Measurements from ENCODE around the gene TIFAB.
"Not testable (repeated sequence)": the region's sequence is repeated elsewhere in the genome, so short reads cannot be mapped to it uniquely, and the experiment has no call there.

Gene TIFAB, protein sequence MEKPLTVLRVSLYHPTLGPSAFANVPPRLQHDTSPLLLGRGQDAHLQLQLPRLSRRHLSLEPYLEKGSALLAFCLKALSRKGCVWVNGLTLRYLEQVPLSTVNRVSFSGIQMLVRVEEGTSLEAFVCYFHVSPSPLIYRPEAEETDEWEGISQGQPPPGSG

DNA sequence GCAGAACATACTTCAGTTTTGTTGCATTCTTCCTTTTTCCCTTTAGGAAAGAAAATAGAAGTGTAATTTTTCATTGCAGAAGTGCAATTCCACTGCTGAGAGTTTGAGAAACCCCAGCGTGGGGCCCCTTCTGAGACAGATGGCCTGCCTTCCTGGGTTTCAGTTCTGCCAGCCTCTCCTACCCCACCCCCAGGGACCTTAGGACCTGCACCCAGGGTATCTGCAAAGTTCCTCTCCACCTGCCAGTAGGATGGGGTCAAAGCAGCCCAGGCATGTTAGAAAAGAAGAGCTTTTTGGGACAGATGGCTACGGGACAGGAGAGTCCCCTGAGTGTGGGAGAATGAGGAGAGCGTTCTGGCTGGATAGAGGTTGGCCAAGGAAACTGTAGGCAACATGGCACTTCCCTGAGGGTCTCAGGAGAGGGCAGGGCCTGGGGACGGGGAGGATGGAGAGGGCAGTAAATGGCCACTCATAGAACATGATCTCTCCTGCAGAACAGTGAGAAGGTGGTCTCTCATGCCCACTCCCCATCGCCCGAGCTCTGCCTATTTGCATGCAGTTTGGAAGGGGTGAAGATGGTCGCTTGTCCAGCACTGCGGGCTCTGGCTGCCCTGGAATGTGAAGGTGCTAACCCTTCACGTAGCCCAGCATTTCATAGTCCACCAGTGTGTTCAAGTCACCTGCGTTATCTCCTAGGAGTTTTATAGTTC lies at the start of gene TIFAB:
Gene TIFAB, minus strand, starts transcription at position 31 of the 710 bp plus-strand sequence. CDS start 2,412 bp downstream, outside the sequence.
- Histone ChIP-seq H3K9me3 (ENCODE audit: control insufficient read depth in 1 of 2, low read length in 2 of 2) (no peaks in the 10 kb centered on the region), H3K4me1 (ENCODE audit: control insufficient read depth in 1 of 2, insufficient read depth in 2 of 2, low read length in 2 of 2) (no peaks in the 10 kb centered on the region), H3K4me3 (ENCODE audit: low read depth in 1 of 2, low read length in 2 of 2) (no peak within 1 kb of the TSS), H3K27ac (ENCODE audit: low read length) (no peak within 1 kb of the TSS), H3K36me3 (ENCODE audit: control insufficient read depth in 1 of 2, insufficient read depth in 2 of 2, low read length in 2 of 2) (no peaks in the 10 kb centered on the region), H3K27me3 (ENCODE audit: low read depth, low read length) (no peaks in the 10 kb centered on the region)

DNA sequence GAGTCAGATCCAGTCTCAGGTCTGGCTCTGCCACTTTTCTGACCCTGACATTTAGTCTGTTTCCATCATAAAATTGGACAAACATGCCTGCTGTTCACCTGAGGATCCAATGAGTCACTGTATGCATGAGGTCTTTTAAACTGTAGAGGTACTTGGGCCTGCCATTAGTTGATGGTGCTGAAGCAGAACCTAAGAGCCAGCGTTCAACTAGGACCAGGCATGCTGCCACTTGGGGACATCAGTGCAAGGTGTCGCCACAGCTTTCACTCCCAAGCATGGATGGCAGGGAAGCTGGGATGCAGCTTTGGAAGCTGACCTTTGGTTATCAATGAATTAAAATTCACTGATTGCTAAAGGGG lies 46.5 kb upstream of the TIFAB start:
- Histone ChIP-seq H3K27ac (ENCODE audit: low read length) (no peak overlapping the region), H3K4me1 (ENCODE audit: control insufficient read depth in 1 of 2, insufficient read depth in 2 of 2, low read length in 2 of 2) (no peaks in the 10 kb centered on the region), H3K27me3 (ENCODE audit: low read depth, low read length) (no peaks in the 10 kb centered on the region), H3K4me3 (ENCODE audit: low read depth in 1 of 2, low read length in 2 of 2) (no peak overlapping the region), H3K9me3 (ENCODE audit: control insufficient read depth in 1 of 2, low read length in 2 of 2) (no peaks in the 10 kb centered on the region), H3K36me3 (ENCODE audit: control insufficient read depth in 1 of 2, insufficient read depth in 2 of 2, low read length in 2 of 2) (no peaks in the 10 kb centered on the region)

DNA sequence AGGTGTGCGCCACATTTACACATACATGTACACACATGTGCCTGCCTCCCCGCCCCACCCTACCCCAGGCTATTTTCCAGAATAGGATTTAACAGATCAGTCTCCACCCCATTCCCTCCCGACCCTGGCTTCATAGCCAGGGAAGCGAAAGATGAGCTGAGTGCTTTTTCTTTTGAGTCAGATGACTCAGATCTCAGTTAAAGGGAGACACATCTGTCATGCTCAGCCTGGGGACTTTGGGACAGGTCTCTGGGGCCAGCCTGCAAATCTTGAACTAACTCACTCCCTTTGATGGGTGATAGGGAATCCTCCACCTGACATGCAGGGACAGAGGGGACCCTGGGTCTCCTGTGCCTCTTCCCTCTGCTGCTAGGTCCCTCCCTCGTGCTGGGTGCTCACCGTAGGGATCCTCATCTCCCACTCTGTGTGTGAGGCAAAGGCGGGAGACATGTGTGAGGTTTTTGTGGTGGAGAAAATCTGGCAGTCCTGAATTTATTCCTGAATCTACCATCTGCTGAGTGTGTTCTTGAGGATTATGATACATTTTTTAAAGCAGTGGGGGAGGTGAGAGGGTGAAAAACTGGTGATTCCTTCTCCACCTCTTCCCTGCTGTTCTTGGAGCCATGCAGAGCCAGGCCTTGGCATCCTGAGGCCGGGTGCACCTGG lies 46.0 kb upstream of the TIFAB start:
- Histone ChIP-seq H3K4me1 (ENCODE audit: control insufficient read depth in 1 of 2, insufficient read depth in 2 of 2, low read length in 2 of 2) (no peaks in the 10 kb centered on the region), H3K27me3 (ENCODE audit: low read depth, low read length) (no peaks in the 10 kb centered on the region)

DNA sequence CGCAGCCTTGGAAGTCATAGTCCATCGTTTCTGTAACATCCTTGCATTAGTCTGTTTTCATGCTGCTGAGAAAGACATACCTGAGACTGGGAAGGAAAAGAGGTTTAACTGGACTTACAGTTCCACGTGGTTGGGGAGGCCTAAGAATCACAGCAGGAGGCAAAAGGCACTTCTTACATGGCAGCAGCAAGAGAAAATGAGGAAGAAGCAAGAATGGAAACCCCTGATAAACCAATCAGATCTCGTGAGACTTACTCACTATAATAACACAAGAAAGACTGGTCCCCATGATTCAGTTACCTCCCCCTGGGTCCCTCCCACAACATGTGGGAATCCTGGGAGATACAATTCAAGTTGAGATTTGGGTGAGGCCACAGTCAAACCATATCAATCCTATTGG lies 43.4 kb upstream of the TIFAB start:
- H3K27me3 ChIP-seq (ENCODE audit: low read depth, low read length), result peaks cover 11% of the 10 kb centered on the region
- not testable (repeated sequence) for H3K4me1 ChIP-seq (ENCODE audit: control insufficient read depth in 1 of 2, insufficient read depth in 2 of 2, low read length in 2 of 2); H3K27ac ChIP-seq (ENCODE audit: low read length); H3K9me3 ChIP-seq (ENCODE audit: control insufficient read depth in 1 of 2, low read length in 2 of 2); H3K36me3 ChIP-seq (ENCODE audit: control insufficient read depth in 1 of 2, insufficient read depth in 2 of 2, low read length in 2 of 2); H3K4me3 ChIP-seq (ENCODE audit: low read depth in 1 of 2, low read length in 2 of 2)

More for the DNA sequence above, 46.0 kb upstream of the TIFAB start:
- no peaks in the 10 kb centered on the region for H3K36me3 ChIP-seq (ENCODE audit: control insufficient read depth in 1 of 2, insufficient read depth in 2 of 2, low read length in 2 of 2)
- H3K27ac ChIP-seq (ENCODE audit: low read length), result no peak overlapping the region
- H3K4me3 ChIP-seq (ENCODE audit: low read depth in 1 of 2, low read length in 2 of 2), result no peak overlapping the region
- H3K9me3 ChIP-seq (ENCODE audit: control insufficient read depth in 1 of 2, low read length in 2 of 2), result no peaks in the 10 kb centered on the region

DNA sequence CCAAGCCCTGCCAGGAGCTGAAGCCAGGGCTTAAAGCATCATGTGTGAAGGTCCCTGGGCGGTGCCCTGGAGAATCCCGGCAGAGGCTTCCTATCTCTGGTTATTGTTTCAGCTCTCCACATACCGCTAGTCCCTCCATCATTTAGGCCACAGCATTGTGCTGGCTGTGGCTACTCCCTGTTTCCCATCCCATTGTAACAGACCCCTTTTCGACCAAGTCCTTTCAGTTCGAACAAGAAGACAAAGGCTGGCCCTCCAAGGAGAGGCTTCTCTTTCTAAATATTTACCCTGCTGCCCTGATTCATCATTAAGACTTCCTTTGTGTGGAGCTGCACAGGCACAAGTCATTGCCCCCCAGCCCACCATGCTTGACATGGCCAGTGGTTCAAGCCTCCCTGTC lies 42.0 kb upstream of the TIFAB start:
- H3K27ac ChIP-seq (ENCODE audit: low read length), result peak overlapping the region; percentile 14
- H3K36me3 ChIP-seq (ENCODE audit: control insufficient read depth in 1 of 2, insufficient read depth in 2 of 2, low read length in 2 of 2), result no peaks in the 10 kb centered on the region
- no peaks in the 10 kb centered on the region for H3K9me3 ChIP-seq (ENCODE audit: control insufficient read depth in 1 of 2, low read length in 2 of 2)
- H3K4me3 ChIP-seq (ENCODE audit: low read depth in 1 of 2, low read length in 2 of 2), result no peak overlapping the region
- peaks cover 0 to 16% of the 10 kb centered on the region in 2 donors for H3K4me1 ChIP-seq (ENCODE audit: control insufficient read depth in 1 of 2, insufficient read depth in 2 of 2, low read length in 2 of 2)
- H3K27me3 ChIP-seq (ENCODE audit: low read depth, low read length), result peaks cover 24% of the 10 kb centered on the region

DNA sequence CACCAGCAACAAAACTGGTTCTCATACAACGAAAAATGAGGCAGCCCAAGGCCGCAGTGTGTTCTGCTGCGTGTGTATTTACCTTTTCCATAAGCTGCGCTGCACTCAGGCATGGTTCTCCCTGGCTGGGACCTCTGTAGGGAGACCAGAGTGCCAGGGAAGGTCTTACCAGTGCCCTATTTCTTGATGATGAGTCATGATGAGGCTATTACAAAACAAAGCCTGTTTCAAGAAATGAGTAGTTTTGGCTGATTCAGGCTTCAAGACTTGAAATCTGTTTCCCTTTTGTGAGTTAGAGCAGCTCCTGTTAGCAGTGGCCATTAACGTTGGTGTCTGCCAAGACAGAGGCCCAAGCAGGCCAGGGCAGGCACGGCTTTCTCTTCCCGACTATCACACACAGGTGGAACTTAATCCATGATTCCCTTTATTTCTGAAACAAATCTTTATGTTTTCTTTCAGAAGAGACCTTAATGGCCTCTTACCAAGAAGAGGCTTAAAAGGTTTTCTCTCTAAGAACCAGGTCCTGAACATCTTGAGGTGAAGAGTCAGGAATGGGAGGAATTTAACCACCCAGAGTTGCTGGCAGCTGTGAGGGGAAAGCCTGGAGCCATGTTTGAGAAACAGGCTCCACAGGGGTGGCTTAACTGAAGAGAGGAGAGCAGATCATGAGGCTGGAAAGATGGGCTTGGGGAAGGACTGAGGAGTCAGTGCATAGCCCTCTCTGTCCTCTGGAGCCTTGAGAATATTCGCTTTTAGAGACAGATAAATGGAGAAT lies 41.4 kb upstream of the TIFAB start:
- Histone ChIP-seq H3K4me3 (ENCODE audit: low read depth in 1 of 2, low read length in 2 of 2) (no peak overlapping the region), H3K36me3 (ENCODE audit: control insufficient read depth in 1 of 2, insufficient read depth in 2 of 2, low read length in 2 of 2) (no peaks in the 10 kb centered on the region), H3K27ac (ENCODE audit: low read length) (peak overlapping the region; percentile 14), H3K9me3 (ENCODE audit: control insufficient read depth in 1 of 2, low read length in 2 of 2) (no peaks in the 10 kb centered on the region), H3K4me1 (ENCODE audit: control insufficient read depth in 1 of 2, insufficient read depth in 2 of 2, low read length in 2 of 2) (peaks cover 0 to 22% of the 10 kb centered on the region in 2 donors), H3K27me3 (ENCODE audit: low read depth, low read length) (peaks cover 29% of the 10 kb centered on the region)

DNA sequence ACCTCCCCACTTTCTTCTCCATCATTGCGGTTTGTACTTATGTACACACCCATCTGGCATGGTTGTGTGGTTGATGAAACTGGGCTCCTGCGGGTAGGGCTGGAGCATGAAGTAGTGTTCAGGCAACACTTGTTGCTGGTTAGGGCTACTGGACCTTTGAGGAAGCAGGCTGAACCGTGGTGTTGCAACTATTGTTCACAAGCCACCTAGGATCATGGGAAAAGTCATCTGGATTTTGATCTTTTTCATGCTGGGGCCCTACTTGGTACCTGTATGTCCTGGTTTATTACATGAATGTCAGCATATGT lies 40.1 kb upstream of the TIFAB start:
- Histone ChIP-seq H3K27me3 (ENCODE audit: low read depth, low read length) (peaks cover 42% of the 10 kb centered on the region), H3K9me3 (ENCODE audit: control insufficient read depth in 1 of 2, low read length in 2 of 2) (no peaks in the 10 kb centered on the region), H3K4me1 (ENCODE audit: control insufficient read depth in 1 of 2, insufficient read depth in 2 of 2, low read length in 2 of 2) (peaks cover 0 to 24% of the 10 kb centered on the region in 2 donors), H3K36me3 (ENCODE audit: control insufficient read depth in 1 of 2, insufficient read depth in 2 of 2, low read length in 2 of 2) (no peaks in the 10 kb centered on the region), H3K27ac (ENCODE audit: low read length) (no peak overlapping the region), H3K4me3 (ENCODE audit: low read depth in 1 of 2, low read length in 2 of 2) (no peak overlapping the region)

DNA sequence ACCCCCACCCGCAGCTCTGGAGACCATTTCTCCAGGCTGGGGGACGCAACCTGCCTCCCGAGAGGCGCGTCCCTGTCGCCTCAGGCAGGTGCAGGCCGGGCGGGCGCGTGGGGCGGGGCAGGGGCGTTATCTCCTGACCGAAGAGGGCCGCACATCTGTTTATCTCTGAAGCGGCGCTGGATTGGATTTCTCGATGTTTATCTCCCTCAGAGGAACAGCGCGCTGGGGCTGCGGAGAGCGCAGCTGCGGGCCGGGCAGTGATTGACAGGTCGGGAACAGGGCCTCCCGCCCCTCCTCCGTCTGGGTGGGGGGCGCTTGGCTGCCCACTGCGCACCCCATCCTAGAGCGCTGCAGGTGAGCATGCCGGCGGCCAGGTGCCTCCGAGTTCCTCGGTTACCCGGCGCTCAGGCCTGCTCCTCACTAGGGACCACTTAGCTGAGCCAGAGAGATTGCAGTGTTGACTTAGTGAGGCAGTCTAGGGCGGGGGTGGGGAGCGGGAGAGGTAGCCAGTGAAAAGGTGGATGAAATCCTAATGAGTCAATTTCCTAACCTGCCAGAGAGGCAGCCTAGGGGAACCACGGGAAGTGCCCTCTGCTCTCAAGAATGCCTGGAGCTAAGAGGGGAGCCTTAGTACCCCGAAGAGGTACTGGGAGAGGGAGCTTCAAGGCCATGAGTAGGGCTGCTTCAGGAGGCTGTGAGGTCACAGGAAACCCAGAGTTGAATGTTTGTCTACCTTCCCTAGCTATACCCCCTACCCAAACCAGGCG lies 39.6 kb upstream of the TIFAB start:
- H3K4me1 ChIP-seq (ENCODE audit: control insufficient read depth in 1 of 2, insufficient read depth in 2 of 2, low read length in 2 of 2), result peaks cover 0 to 24% of the 10 kb centered on the region in 2 donors
- H3K9me3 ChIP-seq (ENCODE audit: control insufficient read depth in 1 of 2, low read length in 2 of 2), result no peaks in the 10 kb centered on the region
- H3K27me3 ChIP-seq (ENCODE audit: low read depth, low read length), result peaks cover 47% of the 10 kb centered on the region
- no peaks in the 10 kb centered on the region for H3K36me3 ChIP-seq (ENCODE audit: control insufficient read depth in 1 of 2, insufficient read depth in 2 of 2, low read length in 2 of 2)
- no peak overlapping the region for H3K4me3 ChIP-seq (ENCODE audit: low read depth in 1 of 2, low read length in 2 of 2)
- no peak overlapping the region for H3K27ac ChIP-seq (ENCODE audit: low read length)

DNA sequence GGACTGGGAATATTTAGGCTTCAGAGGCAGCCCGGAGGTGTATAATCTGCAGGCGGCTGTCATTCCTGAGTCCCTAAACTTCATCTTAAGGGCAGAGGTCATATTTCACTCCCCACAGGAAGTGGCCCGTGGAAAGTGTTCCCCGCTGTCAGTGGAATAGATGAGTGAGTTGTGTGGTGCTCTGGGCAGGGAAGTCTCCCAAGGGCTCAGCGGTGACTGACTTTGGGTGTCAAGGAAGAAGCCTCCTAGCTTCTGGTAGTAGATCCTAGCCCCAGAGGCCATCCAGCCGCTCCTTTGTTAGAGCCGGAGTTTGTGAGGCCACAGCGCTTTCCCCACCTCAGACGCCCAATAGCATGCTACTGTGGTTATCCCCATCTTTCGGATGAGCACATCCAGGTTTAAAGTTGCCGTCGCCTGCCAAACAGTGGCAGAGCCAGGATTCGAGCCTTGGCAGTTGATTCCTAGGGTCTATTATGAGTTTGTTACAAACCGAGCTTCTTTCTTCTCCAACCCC lies 38.9 kb upstream of the TIFAB start:
- no peaks in the 10 kb centered on the region for H3K9me3 ChIP-seq (ENCODE audit: control insufficient read depth in 1 of 2, low read length in 2 of 2)
- no peaks in the 10 kb centered on the region for H3K36me3 ChIP-seq (ENCODE audit: control insufficient read depth in 1 of 2, insufficient read depth in 2 of 2, low read length in 2 of 2)
- no peak overlapping the region for H3K4me3 ChIP-seq (ENCODE audit: low read depth in 1 of 2, low read length in 2 of 2)
- no peak overlapping the region for H3K27ac ChIP-seq (ENCODE audit: low read length)
- H3K27me3 ChIP-seq (ENCODE audit: low read depth, low read length), result peaks cover 52% of the 10 kb centered on the region
- H3K4me1 ChIP-seq (ENCODE audit: control insufficient read depth in 1 of 2, insufficient read depth in 2 of 2, low read length in 2 of 2), result peaks cover 0 to 24% of the 10 kb centered on the region in 2 donors

DNA sequence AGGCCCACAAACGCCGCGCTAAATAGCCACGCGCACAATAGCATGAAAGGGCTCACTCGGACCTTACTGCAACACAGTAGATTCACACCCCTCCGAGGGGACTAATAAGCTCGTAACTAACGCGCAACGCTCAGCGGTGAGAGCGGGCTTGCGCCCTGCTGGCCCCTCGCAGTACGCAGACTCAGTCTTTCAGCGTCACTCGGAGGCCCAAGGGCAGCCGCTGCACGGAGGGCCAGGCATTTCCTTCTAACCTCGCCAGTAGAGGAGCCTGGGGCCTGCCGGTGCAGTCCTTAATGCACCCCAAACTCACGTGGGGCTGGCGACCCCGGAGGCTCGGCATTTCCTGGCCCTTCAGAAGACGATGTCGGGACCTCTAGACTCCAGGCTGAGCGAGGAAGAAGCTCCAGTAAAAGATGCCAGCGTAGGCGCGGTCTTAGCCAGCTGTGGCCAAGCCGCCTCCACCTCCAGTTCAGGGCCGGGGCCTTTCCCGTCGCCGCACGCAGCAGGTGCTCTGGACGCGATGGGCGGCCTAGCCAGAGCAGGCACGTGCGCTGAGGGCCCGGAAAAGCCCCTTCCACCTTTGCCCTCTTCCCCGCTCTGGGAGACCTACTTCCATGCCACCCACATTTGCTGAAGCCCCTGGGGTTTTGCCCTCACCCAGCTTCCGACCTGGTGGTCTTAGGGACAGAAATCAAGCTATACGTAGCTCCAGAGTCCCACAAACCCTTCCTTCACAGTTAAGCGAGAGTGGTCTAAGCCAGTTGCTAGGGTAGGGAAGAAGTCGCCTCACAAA lies 38.3 kb upstream of the TIFAB start:
- peaks cover 57% of the 10 kb centered on the region for H3K27me3 ChIP-seq (ENCODE audit: low read depth, low read length)
- peak overlapping the region in 1 of 2 donors; percentile 58 for H3K4me3 ChIP-seq (ENCODE audit: low read depth in 1 of 2, low read length in 2 of 2)

More for the DNA sequence above, 38.3 kb upstream of the TIFAB start:
- Histone ChIP-seq H3K36me3 (ENCODE audit: control insufficient read depth in 1 of 2, insufficient read depth in 2 of 2, low read length in 2 of 2) (no peaks in the 10 kb centered on the region), H3K4me1 (ENCODE audit: control insufficient read depth in 1 of 2, insufficient read depth in 2 of 2, low read length in 2 of 2) (peaks cover 0 to 24% of the 10 kb centered on the region in 2 donors), H3K9me3 (ENCODE audit: control insufficient read depth in 1 of 2, low read length in 2 of 2) (no peaks in the 10 kb centered on the region), H3K27ac (ENCODE audit: low read length) (no peak overlapping the region)
